Astrocyte (in vitro differentiated cells and primary cell): ENCODE results near the gene THRSP.

Experiments used
- EZH2 ChIP-seq: IDR thresholded peaks from 2 replicates; pipeline ENCODE4 v1.6.1; 2012; ENCODE audit warnings: mild to moderate bottlenecking, low read length, inconsistent platforms; ENCODE audit not compliant: insufficient read depth
- TF ChIP-seq, protein P1 (sequence below): IDR thresholded peaks from 2 replicates; pipeline ENCODE4 v1.5.1; 2011; ENCODE audit warnings: low read depth, mild to moderate bottlenecking, inconsistent platforms, low read length, moderate library complexity; ENCODE audit not compliant: insufficient read depth

DNA sequence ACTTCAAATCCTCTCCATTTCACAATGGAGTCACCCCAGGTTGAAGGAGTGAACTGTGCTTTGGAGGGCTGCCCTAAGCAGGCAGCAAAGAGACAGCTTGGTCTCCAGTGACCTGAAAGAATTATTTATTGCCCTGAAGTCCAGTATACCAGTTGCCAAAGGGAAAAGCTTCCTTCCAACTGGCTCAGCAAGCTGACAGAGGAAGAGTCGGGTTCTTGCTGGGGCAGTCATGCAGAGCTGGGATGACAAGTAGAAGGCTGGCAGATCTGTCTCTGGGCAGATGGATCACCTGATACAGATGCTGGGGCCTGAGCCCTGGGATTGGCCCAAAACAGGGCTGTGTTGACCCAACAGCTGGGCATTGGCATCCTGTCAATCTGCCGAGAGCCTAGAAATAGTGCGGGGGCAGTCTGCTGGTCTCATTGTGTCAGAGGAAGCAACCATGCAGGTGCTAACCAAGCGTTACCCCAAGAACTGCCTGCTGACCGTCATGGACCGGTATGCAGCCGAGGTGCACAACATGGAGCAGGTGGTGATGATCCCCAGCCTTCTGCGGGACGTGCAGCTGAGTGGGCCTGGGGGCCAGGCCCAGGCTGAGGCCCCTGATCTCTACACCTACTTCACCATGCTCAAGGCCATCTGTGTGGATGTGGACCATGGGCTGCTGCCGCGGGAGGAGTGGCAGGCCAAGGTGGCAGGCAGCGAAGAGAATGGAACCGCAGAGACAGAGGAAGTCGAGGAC is at the start of gene THRSP:
- TF ChIP-seq, protein P1, sequence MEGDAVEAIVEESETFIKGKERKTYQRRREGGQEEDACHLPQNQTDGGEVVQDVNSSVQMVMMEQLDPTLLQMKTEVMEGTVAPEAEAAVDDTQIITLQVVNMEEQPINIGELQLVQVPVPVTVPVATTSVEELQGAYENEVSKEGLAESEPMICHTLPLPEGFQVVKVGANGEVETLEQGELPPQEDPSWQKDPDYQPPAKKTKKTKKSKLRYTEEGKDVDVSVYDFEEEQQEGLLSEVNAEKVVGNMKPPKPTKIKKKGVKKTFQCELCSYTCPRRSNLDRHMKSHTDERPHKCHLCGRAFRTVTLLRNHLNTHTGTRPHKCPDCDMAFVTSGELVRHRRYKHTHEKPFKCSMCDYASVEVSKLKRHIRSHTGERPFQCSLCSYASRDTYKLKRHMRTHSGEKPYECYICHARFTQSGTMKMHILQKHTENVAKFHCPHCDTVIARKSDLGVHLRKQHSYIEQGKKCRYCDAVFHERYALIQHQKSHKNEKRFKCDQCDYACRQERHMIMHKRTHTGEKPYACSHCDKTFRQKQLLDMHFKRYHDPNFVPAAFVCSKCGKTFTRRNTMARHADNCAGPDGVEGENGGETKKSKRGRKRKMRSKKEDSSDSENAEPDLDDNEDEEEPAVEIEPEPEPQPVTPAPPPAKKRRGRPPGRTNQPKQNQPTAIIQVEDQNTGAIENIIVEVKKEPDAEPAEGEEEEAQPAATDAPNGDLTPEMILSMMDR, result no peak
- TF ChIP-seq EZH2, result no peak
